Measurements from ENCODE around the gene ADAMTS2. TPM values are rescaled to one million over a fixed set of nuclear protein-coding genes. Genes with fewer than 3 reads are reported as not detected.

ADAMTS2 gene
- total and polyA plus RNA-seq, 2 of the 8 experiments (the other 6 are each of a cell fraction or from before 2014, with no cell fraction given), result 6.6 to 7.3 TPM

- TF ChIP-seq E2F6 (IDR thresholded peaks at IDR 0.05), result no peak
These were observed 162.7 kb downstream of the ADAMTS2 start (continued) for GRCh38 chr5:179182601-179183000.
